HG02981 (cell line): ENCODE results near the gene PLAU.

Source experiments
- ATAC-seq: cut with Tn5 transposase; IDR thresholded peaks from one replicate; pipeline ENCODE4 v1.9.1; 2021; ENCODE audit warnings: mild to moderate bottlenecking, moderate library complexity; ENCODE audit not compliant: unreplicated experiment

PLAU gene

GRCh38 chr10:73910764-73911552 lies at the start of gene PLAU:
Gene PLAU, plus strand, starts transcription at chr10:73911132. Its CDS starts 424 bp downstream, at chr10:73911556.
- peak; percentile 27 for ATAC-seq

- ATAC-seq, result no peak
Measured at GRCh38 chr10:73862011-73862410, 48.9 kb upstream of the PLAU start.

- ATAC-seq, result no peak
Measured at GRCh38 chr10:73863039-73863817, 47.7 kb upstream of the PLAU start.

- no peak for ATAC-seq
Measured at GRCh38 chr10:73864229-73864628, 46.7 kb upstream of the PLAU start.

GRCh38 chr10:73865107-73865458 lies 45.8 kb upstream of the PLAU start:
- no peak for ATAC-seq

- ATAC-seq, result peak; percentile 78
Measured at GRCh38 chr10:73865459-73866442, 45.2 kb upstream of the PLAU start.

- no peak for ATAC-seq
Measured at GRCh38 chr10:73866621-73867020, 44.3 kb upstream of the PLAU start.

GRCh38 chr10:73867126-73867807 lies 43.7 kb upstream of the PLAU start:
- no peak for ATAC-seq

- no peak for ATAC-seq
Measured at GRCh38 chr10:73867871-73868631, 42.9 kb upstream of the PLAU start.

- ATAC-seq, result no peak
Measured at GRCh38 chr10:73868655-73869195, 42.2 kb upstream of the PLAU start.

- no peak for ATAC-seq
Measured at GRCh38 chr10:73871295-73872189, 39.4 kb upstream of the PLAU start.

- ATAC-seq, result no peak
Measured at GRCh38 chr10:73872190-73872710, 38.7 kb upstream of the PLAU start.

- ATAC-seq, result no peak
Measured at GRCh38 chr10:73873142-73873837, 37.6 kb upstream of the PLAU start.

GRCh38 chr10:73873838-73874215 lies 37.1 kb upstream of the PLAU start:
- ATAC-seq, result peak; percentile 1

GRCh38 chr10:73874267-73875138 lies 36.4 kb upstream of the PLAU start, which contains the start of gene CAMK2G:
Gene CAMK2G, minus strand, starts transcription at chr10:73874555. Its CDS starts 94 bp downstream, at chr10:73874461.
- peak; percentile 77 for ATAC-seq

- peak; percentile 4 for ATAC-seq
Measured at GRCh38 chr10:73875139-73875475, 35.8 kb upstream of the PLAU start.

- no peak for ATAC-seq
Measured at GRCh38 chr10:73876157-73876556, 34.8 kb upstream of the PLAU start.
